DND-41 (cell line): Measurements from ENCODE around the gene TRAPPC2L.

Source experiments
- EZH2 ChIP-seq: IDR thresholded peaks from 3 replicates; pipeline ENCODE4 v1.6.1; 2012; ENCODE audit warnings: borderline replicate concordance, low read depth, mild to moderate bottlenecking, moderate library complexity, low read length, inconsistent platforms; ENCODE audit not compliant: severe bottlenecking
- TF ChIP-seq, protein P1 (sequence below): IDR thresholded peaks from 2 replicates; pipeline ENCODE4 v1.5.1; 2012; ENCODE audit warnings: borderline replicate concordance, low read length, moderate library complexity, mild to moderate bottlenecking; ENCODE audit not compliant: poor library complexity, severe bottlenecking; ENCODE audit errors: extremely low read depth

DNA sequence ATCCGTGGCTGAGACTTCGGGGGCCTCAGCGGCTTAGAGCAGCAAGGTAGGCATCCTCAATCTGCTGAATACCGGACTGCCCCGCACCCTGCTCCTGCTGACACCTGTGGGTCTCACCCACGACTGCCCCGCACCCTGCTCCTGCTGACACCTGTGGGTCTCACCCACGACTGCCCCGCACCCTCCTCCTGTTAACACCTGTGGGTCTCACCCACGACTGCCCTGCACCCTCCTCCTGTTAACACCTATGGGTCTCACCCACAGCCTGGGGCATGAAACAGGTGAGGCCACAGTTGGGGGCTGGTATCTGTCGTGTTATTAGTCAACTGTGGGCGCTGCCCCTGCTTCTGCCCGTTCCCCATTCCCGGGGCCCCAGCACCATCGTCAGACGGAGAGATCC lies 45.8 kb downstream of the TRAPPC2L start:
- TF ChIP-seq, protein P1, sequence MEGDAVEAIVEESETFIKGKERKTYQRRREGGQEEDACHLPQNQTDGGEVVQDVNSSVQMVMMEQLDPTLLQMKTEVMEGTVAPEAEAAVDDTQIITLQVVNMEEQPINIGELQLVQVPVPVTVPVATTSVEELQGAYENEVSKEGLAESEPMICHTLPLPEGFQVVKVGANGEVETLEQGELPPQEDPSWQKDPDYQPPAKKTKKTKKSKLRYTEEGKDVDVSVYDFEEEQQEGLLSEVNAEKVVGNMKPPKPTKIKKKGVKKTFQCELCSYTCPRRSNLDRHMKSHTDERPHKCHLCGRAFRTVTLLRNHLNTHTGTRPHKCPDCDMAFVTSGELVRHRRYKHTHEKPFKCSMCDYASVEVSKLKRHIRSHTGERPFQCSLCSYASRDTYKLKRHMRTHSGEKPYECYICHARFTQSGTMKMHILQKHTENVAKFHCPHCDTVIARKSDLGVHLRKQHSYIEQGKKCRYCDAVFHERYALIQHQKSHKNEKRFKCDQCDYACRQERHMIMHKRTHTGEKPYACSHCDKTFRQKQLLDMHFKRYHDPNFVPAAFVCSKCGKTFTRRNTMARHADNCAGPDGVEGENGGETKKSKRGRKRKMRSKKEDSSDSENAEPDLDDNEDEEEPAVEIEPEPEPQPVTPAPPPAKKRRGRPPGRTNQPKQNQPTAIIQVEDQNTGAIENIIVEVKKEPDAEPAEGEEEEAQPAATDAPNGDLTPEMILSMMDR = no peak
- TF ChIP-seq EZH2 = no peak
